Stimulated activated CD4-positive, alpha-beta T cell treated with anti-CD3 and anti-CD28 coated beads, Interleukin-2, amount 100 ng/mL, for 48 hours (primary cell): Measurements from ENCODE around the gene PLCB3.
A peak's percentile ranks its signal among the peaks of the same experiment; 100 is the strongest.

ENCODE experiments used
- DNase-seq, 2 donors: peaks; one replicate each; pipeline ENCODE4 v3.0.0-alpha.2; 2020

The PLCB3 gene

DNA sequence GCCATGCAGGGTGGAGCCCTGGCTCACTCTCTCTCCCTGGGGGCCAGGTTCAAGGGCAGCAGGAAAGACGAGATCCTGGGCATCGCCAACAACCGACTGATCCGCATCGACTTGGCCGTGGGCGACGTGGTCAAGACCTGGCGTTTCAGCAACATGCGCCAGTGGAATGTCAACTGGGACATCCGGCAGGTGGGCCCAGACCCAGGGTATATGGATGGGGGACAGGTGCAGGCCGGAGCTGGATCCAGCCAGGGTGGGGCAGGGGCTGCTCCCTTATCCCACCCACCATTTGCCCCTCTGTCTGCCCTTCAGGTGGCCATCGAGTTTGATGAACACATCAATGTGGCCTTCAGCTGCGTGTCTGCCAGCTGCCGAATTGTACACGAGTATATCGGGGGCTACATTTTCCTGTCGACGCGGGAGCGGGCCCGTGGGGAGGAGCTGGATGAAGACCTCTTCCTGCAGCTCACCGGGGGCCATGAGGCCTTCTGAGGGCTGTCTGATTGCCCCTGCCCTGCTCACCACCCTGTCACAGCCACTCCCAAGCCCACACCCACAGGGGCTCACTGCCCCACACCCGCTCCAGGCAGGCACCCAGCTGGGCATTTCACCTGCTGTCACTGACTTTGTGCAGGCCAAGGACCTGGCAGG is 28.2 kb upstream of the PLCB3 start:
- no peak for DNase-seq

DNA sequence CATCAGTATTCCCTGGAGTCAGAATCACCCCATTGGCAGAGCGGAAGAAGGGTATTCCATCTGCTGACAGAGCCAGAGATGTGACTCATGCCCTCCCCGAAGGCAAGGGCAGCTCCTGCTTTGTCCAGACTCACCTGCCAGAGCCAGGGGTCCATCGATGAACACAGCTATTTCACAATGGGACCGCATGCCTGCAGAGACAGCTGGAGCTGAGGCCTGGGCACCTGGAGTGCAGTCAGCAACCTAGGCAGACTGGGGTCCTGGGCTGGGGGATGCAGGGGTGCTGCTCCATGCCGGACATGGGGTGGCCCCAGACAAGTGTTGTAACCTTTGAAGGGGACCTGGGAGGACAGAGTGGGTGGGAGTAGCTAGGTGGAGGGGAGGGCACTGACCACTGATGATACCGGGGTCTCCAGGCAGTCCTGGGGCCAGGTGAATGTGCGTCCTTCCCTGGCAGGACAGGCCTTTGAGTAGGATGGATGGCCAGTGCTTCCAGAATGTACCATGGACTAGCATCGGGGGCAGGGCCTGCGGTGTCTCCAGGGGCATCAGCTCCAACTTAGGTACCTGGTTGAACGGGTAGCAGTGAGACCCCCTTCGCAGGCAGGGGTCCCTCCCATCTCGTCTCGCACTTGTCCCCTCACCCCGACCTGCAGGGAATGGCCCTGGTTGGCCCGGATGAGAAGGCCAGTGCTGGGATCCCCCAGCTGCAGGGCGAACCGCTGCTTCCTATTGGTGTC is 27.0 kb upstream of the PLCB3 start:
- DNase-seq = no peak

DNA sequence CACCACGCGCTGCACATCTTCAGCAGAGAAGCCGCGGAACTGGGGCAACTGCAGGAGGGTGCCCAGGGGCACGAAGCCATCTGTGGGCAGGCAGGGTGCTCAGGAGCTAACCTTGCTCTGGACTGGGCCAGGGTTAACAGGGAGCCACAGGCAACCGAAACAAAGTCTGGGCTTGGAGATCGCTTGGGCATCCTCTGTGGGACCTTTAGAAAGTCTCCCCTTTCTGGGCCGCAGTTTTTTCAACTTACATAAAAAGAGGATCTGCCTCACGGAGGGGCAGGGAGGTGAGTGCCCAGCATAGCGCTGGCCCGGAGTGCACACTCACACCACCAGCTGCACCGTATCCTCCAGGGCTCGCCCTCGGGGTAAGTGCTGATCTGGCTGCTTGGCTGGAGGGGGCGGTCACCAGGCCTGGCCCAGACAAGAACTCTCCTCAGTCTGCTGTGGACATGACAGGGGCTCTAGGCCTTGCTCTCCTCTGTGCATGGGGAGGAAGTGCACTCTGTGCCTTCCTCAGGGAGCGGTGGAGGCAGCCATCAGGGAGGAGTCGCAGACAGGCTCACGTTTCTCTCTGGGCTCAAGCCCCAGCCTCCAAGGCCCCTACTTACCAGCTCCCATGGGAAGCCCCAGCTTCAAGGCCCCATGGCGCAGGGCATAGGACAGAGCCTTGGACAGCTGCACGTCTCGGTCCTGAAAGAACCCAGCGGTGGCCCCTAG is 26.3 kb upstream of the PLCB3 start:
- no peak for DNase-seq

DNA sequence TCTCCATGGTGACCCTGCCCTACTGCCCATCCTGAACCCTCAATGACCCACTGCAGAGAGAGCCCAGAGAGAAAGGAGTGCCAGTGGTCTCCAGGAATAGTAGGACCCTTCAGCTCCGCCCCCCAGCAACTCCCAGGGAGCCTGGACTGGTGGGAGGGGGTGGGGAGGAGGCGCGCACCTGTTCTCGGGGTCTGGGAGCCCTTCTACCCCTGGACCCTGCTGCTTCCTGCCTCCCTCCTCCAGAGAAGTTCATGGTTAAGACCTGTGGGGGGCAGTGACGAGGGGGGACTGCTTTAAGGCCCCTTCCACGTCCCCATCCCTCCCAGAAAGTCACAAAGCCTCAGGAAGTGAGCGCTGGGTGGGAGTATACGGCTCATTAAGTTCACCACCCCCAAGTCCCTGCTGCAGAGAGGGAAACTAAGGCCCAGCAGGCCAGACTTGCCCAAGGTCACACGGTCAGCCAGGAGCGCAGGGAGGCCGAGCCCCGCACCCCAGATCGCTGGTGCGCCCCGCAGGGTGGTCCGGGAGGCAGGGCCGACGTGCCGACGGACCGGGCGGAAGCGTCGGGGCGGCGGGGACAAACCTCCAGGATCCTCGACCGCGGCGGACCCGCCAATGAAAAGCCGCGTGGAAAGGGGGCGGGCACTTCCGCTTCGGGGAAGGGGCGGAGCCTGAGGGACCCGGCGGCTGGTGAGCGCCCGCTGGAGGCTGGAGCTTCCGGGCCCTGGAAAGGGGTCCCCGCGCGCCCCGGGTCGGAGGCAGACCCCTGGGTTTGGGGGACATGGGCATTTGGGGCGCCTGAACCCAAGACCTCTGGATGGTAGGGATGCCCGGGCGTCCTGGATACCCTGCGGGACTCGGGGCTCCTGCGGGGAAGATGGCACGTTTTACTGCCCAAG is 25.5 kb upstream of the PLCB3 start, which contains the start of the genes NUDT22 and TRPT1:
NUDT22 (plus strand) TSS at position 667 of the 899 bp plus-strand sequence. CDS start 379 bp downstream, outside the sequence.
TRPT1 (minus strand) TSS at position 579 of the 899 bp plus-strand sequence; CDS start at position 253, 326 bp downstream.
- DNase-seq = peak; percentile 93 to 96

DNA sequence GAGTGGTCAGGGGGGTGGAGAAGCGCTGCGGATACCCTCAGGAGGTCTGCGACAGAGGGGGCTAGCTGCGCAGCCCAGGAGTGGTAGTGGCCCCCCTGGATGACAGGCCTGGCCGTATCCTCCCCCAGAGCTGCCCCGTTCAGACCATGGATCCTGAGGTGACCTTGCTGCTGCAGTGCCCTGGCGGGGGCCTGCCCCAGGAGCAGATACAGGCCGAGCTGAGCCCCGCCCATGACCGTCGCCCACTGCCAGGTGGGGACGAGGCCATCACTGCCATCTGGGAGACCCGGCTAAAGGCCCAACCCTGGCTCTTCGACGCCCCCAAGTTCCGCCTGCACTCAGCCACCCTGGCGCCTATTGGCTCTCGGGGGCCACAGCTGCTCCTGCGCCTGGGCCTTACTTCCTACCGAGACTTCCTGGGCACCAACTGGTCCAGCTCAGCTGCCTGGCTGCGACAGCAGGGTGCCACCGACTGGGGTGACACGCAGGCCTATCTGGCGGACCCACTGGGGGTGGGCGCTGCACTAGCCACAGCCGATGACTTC is 24.8 kb upstream of the PLCB3 start:
- no peak for DNase-seq

DNA sequence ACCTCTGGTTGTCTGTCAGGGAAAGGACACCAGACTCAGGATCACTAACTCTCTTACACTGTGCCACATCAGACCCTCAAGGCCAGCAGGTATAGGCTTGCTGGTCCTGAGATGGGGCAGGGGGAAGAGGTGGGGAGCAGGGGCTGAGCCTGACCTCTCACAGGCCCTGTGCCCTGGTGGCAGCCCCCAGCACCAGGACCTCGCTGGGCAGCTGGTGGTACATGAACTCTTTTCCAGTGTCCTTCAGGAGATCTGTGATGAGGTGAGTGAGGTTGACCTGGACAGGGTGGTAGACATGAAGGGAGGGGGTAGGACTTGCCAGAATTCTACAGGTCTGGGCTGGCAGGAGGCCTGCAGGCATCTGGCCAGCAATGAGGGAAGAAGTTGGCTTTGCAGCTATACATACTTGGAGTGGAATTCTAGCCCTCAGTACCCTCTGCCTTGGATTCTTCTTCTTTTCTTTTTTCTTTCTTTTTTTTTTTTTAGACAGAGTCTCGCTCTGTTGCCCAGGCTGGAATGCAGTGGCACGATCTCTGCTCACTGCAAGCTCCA is 23.8 kb upstream of the PLCB3 start:
- DNase-seq = no peak

DNA sequence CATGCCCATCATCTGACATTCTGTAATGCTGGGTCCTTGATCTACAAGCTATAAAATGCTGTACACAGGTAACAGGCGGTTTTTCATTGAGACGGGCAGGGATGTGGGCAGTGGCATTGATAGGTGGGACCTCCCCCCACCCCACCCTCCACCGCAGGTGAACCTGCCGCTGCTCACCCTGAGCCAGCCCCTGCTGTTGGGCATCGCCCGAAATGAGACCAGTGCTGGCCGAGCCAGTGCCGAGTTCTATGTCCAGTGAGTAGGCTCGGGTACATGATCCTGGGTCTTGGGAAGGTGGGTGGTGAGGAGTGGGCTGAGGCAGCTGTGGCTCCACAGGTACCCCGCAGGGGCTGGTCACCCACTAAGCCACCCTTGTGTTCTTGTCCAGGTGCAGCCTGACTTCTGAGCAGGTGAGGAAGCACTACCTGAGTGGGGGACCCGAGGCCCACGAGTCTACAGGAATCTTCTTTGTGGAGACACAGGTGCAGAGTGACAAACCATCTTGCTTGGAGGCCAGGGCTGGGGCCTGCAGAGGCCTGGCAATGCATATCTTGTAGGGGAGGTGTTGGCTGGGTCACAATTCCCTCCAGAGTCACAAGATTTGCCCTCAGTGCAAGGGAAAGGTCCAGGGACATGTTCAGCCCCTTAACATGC is 22.1 kb upstream of the PLCB3 start:
- no peak for DNase-seq

DNA sequence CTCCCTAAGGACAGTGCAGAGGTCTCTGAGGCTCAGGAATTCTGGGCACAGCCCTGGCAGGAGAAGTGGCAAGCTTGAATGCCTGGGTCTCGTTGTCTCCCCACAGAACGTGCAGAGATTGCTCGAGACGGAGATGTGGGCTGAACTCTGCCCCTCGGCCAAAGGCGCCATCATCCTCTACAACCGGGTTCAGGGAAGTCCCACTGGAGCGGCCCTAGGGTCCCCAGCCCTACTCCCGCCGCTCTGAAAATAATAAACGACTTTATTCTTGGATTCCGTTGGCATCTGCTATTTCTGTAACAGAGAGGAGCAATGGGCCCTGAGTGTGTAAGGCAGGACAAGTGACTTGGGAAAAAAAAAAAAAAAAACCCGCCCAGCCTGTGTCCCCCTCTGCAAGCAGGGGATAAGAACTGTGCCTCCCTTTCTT is 21.6 kb upstream of the PLCB3 start:
- DNase-seq = no peak

DNA sequence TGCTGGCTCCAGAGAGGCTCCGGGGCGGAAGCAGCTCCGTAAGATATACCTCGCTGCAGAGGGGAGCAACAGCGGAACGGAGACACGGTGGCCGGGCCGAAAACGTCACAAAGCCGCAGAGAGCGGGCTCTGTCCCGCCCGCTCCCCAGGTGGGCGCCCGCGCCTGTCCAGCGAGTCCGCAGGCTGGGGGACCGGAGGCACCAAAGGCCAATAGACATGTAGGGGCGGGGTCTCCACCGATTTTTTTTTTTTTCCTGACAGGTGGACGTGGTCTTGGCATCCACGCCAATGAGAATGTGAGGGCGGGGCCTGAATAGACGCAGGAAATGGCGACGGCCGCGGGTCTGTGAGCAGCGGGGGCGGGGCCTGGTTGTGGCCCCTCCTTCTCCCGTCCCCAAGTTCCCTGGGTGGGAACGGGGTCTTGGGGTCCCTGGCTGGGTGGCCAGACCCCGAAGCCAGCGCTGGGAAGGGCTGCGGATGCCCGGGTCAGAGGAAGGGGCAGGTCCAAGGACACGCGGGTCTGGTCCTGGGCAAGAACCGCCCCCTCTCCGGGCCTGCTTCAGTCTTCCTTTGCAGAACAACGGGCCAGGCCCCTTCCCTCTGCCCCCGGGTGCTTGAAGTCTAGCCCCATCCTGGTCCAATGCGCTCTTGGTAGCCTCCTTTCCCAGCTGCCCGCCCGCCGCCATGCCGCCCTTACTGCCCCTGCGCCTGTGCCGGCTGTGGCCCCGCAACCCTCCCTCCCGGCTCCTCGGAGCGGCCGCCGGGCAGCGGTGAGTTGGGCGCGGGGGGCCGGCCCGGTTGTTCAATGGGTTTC is 21.0 kb upstream of the PLCB3 start, which contains the start of gene DNAJC4:
DNAJC4 (plus strand) TSS at position 378 of the 814 bp plus-strand sequence; CDS start at position 685, 307 bp downstream.
- DNase-seq = peak; percentile 78 to 83

DNA sequence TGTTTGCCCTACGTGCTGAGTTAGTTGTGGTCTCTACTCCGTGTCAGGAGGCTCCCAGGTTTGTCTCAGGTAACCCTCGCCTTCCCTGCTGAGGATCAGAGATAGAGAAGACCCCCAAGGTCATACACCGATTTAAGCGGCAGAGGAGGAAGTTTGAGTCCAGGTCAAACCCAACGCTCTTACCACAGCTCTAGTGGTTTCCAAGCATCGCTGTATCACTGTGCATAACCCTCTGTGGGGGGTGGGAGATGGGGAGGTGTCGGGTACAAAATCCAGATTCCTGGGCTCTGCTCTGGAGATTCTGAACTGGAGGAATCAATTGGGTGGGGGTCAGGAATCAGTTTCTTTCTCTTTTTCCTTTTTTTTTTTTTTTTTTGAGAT is 20.4 kb upstream of the PLCB3 start:
- DNase-seq = no peak

DNA sequence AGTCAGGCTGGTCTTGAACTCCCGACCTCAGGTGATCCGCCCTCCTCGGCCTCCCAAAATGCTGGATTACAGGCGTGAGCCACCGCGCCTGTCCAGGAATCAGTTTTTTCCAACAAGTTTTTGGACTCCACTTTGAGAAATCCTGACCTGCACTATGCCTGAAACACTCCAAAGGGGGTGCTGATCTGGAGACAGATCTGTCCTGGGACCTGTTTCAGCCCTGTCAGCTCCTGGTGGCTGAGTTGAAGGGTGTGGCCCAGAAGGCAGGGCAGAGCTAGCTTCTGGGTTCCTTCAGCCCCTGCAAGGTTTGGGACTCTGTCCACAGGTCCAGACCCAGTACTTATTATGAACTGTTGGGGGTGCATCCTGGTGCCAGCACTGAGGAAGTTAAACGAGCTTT is 19.8 kb upstream of the PLCB3 start:
- DNase-seq = no peak

DNA sequence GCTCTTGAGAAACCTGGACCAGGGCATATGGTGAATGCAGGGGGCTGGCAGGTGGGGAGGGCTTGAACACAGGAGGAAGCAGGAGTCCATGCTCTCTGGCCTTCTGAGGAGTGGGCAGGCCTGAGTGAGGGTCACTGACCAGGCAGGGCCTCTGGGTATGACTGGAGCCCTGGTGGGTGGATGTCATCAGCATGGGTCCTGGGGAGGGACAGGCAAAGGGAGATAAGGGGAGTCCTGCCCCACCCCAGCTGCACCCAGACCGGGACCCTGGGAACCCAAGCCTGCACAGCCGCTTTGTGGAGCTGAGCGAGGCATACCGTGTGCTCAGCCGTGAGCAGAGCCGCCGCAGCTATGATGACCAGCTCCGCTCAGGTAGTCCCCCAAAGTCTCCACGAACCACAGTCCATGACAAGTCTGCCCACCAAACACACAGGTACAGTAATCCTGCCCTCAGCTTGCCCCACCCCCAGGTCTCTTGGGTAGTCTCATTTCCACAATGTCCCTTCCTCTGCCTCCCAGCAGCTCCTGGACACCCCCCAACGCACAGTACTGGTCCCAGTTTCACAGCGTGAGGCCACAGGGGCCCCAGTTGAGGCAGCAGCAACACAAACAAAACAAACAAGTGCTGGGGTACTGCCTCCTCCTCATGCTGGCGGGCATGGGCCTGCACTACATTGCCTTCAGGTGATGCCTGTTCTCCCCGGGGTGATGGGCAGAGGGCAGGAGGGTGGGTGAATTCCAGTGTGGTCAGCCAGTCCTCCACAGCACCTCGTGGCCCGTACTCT is 19.0 kb upstream of the PLCB3 start:
- DNase-seq = no peak

DNA sequence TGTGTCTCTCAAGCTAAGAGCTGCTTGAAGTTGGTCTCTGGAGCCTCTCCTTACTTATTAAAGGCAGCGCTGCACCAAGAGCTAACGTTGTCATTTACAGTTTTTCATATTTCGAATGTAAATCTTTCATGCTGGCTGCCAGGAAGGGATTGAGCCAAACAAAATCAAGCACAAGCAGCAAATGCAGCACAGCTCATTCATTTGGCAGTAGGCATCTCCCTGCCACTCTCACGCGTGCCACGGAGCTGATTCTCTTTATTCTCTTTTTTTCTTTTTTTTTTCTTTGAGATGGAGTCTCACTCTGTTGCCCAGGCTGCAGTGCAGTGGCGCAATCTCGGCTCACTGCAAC is 18.4 kb upstream of the PLCB3 start:
- DNase-seq = no peak

DNA sequence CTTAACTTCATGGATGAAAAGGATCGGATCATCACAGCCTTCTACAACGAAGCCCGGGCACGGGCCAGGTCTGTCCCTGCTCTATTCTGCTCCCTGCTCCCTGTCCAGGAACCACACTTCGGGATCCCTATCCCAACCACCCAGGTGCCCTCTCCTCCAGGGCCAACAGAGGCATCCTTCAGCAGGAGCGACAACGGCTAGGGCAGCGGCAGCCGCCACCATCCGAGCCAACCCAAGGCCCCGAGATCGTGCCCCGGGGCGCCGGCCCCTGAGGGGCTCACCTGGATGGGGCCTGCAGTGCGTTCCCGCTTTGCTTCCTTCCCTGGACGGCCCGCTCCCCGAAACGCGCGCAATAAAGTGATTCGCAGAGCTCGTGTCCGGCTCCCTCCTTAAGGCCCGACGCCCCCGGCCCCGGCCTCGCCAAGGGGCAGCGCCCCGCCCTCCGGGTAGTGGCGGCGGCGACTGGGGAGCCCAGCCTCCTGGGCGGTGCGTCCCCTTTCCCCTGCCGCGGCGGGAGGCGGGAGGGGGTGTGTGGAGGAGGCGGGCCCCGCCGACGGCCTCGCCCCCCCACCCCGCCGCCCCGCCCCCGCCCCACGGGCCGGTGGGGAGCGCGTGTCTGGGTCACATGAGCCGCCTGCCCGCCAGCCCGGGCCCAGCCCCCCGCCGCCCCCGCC is 17.3 kb upstream of the PLCB3 start, which contains the start of gene VEGFB:
VEGFB (plus strand) TSS at position 672 of the 674 bp plus-strand sequence. CDS start 250 bp downstream, outside the sequence.
- peak; percentile 54 to 63 for DNase-seq

DNA sequence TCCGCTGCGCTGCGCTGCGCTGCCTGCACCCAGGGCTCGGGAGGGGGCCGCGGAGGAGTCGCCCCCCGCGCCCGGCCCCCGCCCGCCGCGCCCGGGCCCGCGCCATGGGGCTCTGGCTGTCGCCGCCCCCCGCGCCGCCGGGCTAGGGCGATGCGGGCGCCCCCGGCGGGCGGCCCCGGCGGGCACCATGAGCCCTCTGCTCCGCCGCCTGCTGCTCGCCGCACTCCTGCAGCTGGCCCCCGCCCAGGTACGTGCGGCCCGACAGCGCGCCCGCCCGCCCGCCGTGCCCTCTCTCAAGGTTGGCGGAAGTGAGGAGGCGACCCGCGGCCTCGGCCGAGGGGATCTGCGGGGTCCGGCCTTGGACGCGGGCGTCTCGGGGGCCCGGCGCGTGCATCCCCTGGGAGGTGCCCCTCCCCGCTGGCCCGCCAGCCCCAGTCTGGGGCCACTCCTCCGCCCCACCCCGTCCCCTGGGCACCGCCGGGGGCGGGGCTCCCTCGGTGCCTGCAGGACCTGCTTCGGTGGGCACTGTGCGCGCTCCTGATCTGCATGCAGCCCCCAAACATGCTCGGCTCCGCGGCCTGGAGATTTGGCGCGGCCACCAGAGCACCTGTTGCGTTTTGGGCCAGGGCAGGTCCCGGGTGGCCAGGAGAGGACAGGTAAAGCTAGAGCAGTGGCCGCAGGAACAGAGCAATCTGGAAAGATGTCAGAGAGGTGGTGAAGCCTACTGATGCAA is 16.5 kb upstream of the PLCB3 start:
- no peak for DNase-seq

DNA sequence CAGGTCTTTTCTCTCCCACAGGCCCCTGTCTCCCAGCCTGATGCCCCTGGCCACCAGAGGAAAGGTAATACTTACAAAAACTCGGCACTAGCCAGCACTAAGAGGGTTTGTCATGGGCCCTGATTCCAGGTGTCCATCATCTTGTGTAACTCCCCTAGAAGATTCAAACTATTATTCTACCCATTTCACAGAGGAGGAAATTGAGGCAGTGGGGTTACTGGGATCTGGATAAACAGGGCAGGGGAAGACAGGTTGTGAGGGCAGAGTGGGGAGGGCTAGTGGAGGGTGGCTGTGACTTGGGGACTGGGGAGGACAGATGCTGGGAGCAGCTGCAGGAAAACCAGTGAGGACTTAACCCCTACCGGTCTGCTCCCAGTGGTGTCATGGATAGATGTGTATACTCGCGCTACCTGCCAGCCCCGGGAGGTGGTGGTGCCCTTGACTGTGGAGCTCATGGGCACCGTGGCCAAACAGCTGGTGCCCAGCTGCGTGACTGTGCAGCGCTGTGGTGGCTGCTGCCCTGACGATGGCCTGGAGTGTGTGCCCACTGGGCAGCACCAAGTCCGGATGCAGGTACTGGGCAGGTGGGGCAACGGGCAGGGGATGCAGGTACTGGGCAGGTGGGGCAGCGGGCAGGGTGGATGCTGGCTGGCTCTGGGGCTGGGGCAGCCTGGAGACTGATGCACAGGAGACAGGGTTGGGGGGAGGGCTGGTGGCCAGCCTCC is 15.7 kb upstream of the PLCB3 start:
- DNase-seq = no peak

DNA sequence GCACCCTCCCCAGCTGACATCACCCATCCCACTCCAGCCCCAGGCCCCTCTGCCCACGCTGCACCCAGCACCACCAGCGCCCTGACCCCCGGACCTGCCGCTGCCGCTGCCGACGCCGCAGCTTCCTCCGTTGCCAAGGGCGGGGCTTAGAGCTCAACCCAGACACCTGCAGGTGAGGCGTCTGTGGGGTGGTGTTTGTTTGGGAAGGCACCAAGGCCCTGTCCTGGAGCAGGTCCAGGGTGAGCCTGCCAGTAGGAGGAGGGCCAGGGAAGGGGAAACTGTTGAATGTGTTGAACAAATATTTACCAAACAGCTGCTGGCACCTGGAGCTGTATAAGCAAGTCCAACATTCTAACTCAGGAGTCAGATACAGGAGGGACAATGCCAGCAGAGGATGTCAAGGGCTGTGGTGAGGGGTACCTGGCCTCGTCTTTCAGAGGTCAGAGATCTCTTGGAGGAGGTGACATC is 13.8 kb upstream of the PLCB3 start:
- DNase-seq = no peak
